ENCODE results near the gene SLC16A11. TPM values are rescaled to one million over a fixed set of nuclear protein-coding genes. Genes with fewer than 3 reads are reported as not detected.

Gene SLC16A11
- total and polyA plus RNA-seq, 4 donors, result 1.9 to 8.9 (median 6.5) TPM

DNA sequence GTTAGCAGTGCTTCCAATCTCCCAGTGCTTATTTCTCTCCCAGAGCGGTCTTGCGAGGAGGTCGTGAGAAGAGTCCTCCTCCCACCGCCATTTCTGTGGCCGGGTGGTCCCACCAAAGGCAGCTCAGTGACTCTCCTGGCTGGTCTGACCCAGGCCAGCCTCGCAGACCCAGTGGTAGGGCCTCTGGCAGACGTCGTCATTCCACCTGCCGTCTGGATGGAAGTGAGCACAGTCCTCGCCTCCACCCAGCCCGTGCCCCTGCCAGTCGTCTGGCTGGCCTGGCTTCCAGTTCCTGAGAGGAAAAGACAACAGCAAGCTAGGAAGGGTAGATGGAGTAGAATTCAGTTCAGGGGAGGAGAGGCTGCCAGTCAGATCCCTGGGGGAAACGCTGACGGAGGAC, 31.0 kb upstream of the SLC16A11 start:
- Histone ChIP-seq H3K4me3 (no peak overlapping the region), H3K36me3 (ENCODE audit: control insufficient read depth in 4 of 4, insufficient read depth in 4 of 4, low read length in 4 of 4) (no peaks in the 10 kb centered on the region), H3K9ac (ENCODE audit: insufficient read depth in 1 of 2, low read length in 2 of 2) (no peak overlapping the region), H3K27me3 (ENCODE audit: control insufficient read depth in 3 of 3, insufficient read depth in 3 of 3, low read length in 2 of 3) (no peaks in the 10 kb centered on the region), H3K9me3 (ENCODE audit: control insufficient read depth in 4 of 4, insufficient read depth in 3 of 4, low read length in 3 of 4) (no peaks in the 10 kb centered on the region), H3K4me1 (ENCODE audit: control insufficient read depth in 5 of 5, insufficient read depth in 5 of 5, low read length in 5 of 5) (no peaks in the 10 kb centered on the region), H3K27ac (ENCODE audit: low read depth in 1 of 2, low read length in 1 of 2) (no peak overlapping the region)
- no peak for ATAC-seq (ENCODE audit: insufficient read depth, low FRiP score)
- TF ChIP-seq, protein P1, sequence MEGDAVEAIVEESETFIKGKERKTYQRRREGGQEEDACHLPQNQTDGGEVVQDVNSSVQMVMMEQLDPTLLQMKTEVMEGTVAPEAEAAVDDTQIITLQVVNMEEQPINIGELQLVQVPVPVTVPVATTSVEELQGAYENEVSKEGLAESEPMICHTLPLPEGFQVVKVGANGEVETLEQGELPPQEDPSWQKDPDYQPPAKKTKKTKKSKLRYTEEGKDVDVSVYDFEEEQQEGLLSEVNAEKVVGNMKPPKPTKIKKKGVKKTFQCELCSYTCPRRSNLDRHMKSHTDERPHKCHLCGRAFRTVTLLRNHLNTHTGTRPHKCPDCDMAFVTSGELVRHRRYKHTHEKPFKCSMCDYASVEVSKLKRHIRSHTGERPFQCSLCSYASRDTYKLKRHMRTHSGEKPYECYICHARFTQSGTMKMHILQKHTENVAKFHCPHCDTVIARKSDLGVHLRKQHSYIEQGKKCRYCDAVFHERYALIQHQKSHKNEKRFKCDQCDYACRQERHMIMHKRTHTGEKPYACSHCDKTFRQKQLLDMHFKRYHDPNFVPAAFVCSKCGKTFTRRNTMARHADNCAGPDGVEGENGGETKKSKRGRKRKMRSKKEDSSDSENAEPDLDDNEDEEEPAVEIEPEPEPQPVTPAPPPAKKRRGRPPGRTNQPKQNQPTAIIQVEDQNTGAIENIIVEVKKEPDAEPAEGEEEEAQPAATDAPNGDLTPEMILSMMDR (IDR thresholded peaks at IDR 0.05; ENCODE audit: control extremely low read depth, extremely low read depth), result no peak
- no peak for DNase-seq
- WGBS, 2 donors, result 86 to 90% methylated on average over 14 of the region's 14 CpGs

DNA sequence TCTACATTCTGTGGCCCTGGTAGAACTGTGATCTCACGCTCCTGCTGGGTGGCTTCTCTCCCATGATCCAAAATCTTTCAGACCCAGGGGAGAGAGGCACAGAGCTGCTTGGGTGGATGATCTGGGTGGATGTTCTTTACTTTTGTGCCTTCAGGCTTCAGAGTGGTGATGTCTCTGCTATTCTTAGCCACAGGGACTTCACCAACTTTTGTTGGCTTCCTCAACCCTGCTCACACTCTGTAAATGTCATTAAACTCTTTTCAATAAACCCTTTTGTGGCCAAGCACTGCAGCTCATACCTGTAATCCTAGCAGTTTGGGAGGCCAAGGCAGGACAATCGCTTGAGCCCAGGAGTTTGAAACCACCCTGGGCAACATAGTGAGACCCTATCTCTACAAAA, 28.5 kb upstream of the SLC16A11 start:
- Histone ChIP-seq H3K36me3 (ENCODE audit: control insufficient read depth in 4 of 4, insufficient read depth in 4 of 4, low read length in 4 of 4) (no peaks in the 10 kb centered on the region), H3K9me3 (ENCODE audit: control insufficient read depth in 4 of 4, insufficient read depth in 3 of 4, low read length in 3 of 4) (peaks cover 0 to 4% (median 1%) of the 10 kb centered on the region in 4 donors), H3K27ac (ENCODE audit: low read depth in 1 of 2, low read length in 1 of 2) (no peak overlapping the region), H3K4me3 (no peak overlapping the region), H3K27me3 (ENCODE audit: control insufficient read depth in 3 of 3, insufficient read depth in 3 of 3, low read length in 2 of 3) (no peaks in the 10 kb centered on the region), H3K4me1 (ENCODE audit: control insufficient read depth in 5 of 5, insufficient read depth in 5 of 5, low read length in 5 of 5) (no peaks in the 10 kb centered on the region), H3K9ac (ENCODE audit: insufficient read depth in 1 of 2, low read length in 2 of 2) (no peak overlapping the region)
- no peak for ATAC-seq (ENCODE audit: insufficient read depth, low FRiP score)
- no peak for DNase-seq
- TF ChIP-seq, protein P1 (IDR thresholded peaks at IDR 0.05; ENCODE audit: control extremely low read depth, extremely low read depth), result no peak
- WGBS, 2 donors, result 92 to 93% methylated on average over 2 of the region's 2 CpGs

DNA sequence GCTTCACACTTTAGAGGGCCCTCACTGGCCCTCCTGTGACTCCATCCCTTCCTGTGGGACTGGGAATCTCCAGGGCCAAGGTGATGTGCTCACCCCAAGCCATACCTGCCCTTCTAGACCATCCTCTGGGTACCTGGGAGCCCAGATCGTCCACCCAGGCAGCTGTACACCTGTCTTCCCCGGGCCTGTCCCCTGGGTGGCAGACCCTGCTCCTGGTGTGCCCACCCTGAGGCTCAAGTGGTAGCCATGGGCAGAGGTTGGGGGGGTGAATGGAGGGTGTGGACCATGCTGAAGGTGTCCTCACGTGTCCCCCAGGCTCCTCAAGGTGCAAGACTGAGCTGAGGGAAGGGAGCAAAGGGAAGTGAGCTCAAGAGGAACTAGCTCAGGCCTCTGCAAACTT, 26.8 kb upstream of the SLC16A11 start:
- no peak overlapping the region for H3K4me3 ChIP-seq
- no peak overlapping the region for H3K9ac ChIP-seq (ENCODE audit: insufficient read depth in 1 of 2, low read length in 2 of 2)
- no peak for ATAC-seq (ENCODE audit: insufficient read depth, low FRiP score)
- H3K36me3 ChIP-seq (ENCODE audit: control insufficient read depth in 4 of 4, insufficient read depth in 4 of 4, low read length in 4 of 4), result no peaks in the 10 kb centered on the region
- TF ChIP-seq, protein P1 (IDR thresholded peaks at IDR 0.05; ENCODE audit: control extremely low read depth, extremely low read depth), result no peak
- DNase-seq, result no peak
- H3K27ac ChIP-seq (ENCODE audit: low read depth in 1 of 2, low read length in 1 of 2), result no peak overlapping the region
- H3K27me3 ChIP-seq (ENCODE audit: control insufficient read depth in 3 of 3, insufficient read depth in 3 of 3, low read length in 2 of 3), result no peaks in the 10 kb centered on the region
- 78% methylated on average over 3 of the region's 3 CpGs for WGBS, 2 donors
- H3K4me1 ChIP-seq (ENCODE audit: control insufficient read depth in 5 of 5, insufficient read depth in 5 of 5, low read length in 5 of 5), result no peaks in the 10 kb centered on the region
- H3K9me3 ChIP-seq (ENCODE audit: control insufficient read depth in 4 of 4, insufficient read depth in 3 of 4, low read length in 3 of 4), result peaks cover 0 to 4% (median 1%) of the 10 kb centered on the region in 4 donors

DNA sequence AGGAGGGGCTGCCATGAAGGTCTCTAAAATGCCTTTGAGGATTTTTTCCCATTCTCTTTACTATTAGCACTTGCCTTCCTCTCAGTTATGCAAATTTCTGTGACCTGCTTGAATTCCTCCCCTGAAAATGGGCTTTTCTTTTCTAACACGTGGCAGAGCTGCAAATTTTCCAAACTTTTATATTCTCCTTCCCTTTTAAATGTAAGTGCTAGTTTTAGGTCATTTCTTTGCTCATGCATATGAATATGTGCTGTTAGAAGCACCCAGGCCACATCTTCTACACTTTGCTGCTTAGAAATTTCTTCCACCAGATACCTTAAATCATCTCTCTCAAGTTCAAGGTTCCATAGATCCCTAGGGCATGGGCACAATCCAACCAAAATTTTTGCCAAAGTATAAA, 24.4 kb upstream of the SLC16A11 start:
- Histone ChIP-seq H3K9ac (ENCODE audit: insufficient read depth in 1 of 2, low read length in 2 of 2) (no peak overlapping the region), H3K27ac (ENCODE audit: low read depth in 1 of 2, low read length in 1 of 2) (no peak overlapping the region), H3K4me3 (no peak overlapping the region), H3K9me3 (ENCODE audit: control insufficient read depth in 4 of 4, insufficient read depth in 3 of 4, low read length in 3 of 4) (peaks cover 0 to 4% (median 1%) of the 10 kb centered on the region in 4 donors), H3K27me3 (ENCODE audit: control insufficient read depth in 3 of 3, insufficient read depth in 3 of 3, low read length in 2 of 3) (peaks cover 0 to 6% (median 0%) of the 10 kb centered on the region in 3 donors), H3K36me3 (ENCODE audit: control insufficient read depth in 4 of 4, insufficient read depth in 4 of 4, low read length in 4 of 4) (no peaks in the 10 kb centered on the region), H3K4me1 (ENCODE audit: control insufficient read depth in 5 of 5, insufficient read depth in 5 of 5, low read length in 5 of 5) (no peaks in the 10 kb centered on the region)
- TF ChIP-seq, protein P1 (IDR thresholded peaks at IDR 0.05; ENCODE audit: control extremely low read depth, extremely low read depth), result no peak
- WGBS, 2 donors, result 42 to 50% methylated on average over 1 of the region's 1 CpG
- DNase-seq (no peak), ATAC-seq (ENCODE audit: insufficient read depth, low FRiP score) (no peak)
